Endometrial microvascular endothelial cells (primary cell): ENCODE results near the gene NDUFC1. TPM values are rescaled to one million over a fixed set of nuclear protein-coding genes. Genes with fewer than 3 reads are reported as not detected.

ENCODE experiments used
- in situ Hi-C: cut with HindIII; loops from 2 replicates; pipeline ENCODE4 v1.10.0; 2017; ENCODE audit warnings: low sequenced_read_pairs, low pct_unique_long_range_greater_than_20kb; ENCODE audit errors: inconsistent ontology term
- total RNA-seq: library from RNA; depleted of rRNA; stranded (reverse); fragments of >200 nt; gene quantifications from one replicate; pipeline ENCODE4 v1.2.3, GENCODE V29; 2015; ENCODE audit errors: inconsistent ontology term

The NDUFC1 gene
- total RNA-seq, 1 donor from 2014 or later, result 96.1 TPM

DNA sequence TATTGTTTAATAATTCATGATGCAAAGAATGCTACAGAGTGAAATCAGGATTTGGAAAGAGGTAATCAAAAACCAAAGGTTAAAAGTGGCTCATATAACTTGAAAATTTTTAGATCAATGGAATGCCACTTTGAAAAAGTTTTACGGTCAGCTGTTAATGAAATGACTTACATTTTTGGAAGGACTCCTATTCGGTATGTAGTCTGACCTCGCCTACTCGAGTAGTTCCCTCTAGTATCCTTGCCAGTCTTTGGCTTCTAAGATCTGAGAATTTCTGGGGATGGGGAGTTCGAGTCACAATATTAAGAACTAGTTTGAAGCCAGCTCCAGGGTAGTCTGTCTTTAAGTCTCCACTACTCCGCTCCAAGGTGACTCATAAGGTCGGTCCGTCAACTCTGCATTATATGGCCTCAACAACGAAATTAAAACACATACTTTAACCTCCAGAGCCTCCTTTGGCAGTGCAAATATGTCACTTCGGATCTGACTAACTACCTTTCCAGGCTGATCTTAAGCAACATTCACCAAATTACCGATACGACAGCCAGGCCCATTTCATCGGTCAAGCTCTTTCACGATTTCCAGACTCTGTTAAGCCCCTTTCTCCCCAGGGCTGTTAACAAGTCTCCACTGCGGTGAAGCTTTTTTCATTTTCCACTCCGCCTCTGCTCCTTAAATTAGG, 1.7 kb downstream of the NDUFC1 start:
- in situ Hi-C loops, result no loop called here

- in situ Hi-C loops, result no loop called here
Observed at GRCh38 chr4:139299536-139299935, 2.7 kb downstream of the NDUFC1 start.

DNA sequence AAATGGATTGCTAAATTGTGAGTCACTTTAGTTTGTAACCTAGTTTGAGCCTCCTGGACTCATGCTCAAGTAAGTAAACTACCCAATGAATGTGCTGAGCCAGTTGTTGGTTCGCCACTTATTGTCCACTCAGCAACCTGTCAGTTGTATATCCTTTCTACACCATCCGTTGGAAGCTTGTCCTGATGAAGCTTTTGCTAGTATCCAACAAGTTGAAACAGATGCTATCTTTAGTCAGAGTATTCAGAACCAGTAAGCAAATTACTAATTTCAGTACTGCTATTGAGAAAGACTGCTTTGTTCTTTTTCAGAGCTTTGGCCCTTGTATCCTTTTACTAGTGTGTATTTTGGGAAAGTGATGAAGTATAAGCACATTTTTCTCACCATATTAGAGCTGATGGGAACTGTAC, 5.3 kb downstream of the NDUFC1 start:
- in situ Hi-C loops, result no loop called here

GRCh38 chr4:139295942-139296299, 6.4 kb downstream of the NDUFC1 start:
- in situ Hi-C loops, result no loop called here

DNA sequence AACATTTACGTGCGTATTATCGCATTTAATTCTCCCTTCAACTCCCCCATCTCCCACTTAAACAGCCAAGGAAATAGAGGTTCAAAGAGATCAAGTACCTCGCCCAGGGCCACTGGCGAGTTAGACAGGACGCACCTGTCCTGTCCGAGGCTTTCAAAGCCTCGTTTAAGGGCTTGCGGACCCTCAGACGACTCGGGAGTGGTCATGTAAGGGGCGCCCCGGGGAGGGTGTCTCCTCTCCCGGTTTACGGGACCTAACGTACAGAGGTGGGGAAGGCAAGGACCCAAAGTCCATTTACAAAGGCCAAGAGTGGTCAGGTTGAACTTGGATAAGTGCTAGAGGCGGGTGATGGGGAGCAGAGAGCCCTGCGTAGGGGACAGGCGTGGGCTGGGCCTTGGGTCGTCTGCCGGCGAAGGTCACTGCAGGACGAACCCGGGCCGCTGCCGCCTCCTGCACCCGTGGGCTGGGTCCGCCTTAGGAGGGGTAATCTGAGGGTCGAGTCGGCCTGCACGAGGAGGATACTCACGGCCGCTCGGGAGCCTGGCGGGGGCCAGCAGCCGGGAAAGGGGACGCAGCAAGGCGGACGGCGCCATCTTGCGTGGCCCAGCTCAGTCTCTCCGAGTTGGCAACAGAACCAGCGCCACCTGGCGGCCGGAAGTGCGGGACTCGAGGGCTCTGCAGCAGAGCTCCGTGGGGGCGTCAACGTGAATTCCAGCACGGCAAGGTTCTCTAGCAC, 6.9 kb downstream of the NDUFC1 start:
- in situ Hi-C loops, result no loop called here

DNA sequence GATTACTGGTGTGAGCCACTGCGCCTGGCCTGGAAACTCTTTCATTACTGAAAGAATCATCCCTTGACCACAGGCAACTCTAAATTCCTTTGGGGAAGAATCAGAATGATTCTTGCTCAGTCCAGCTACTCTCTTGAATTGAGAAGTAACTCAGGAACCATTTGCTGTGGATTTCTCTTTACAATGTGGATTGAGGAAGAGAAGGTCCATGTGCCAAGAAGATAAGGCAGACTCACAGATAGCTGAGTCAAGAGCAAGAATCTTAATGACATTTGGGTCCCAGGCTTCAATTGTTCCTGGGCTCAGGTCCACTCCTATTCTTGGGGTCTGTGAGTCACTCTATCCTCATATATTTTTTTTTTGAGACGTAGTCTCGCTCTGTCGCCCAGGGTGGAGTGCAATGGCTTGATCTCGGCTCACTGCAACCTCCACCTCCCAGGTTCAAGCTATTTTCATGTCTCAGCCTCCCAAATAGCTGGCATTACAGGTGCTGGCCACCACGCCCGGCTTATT, 16.0 kb downstream of the NDUFC1 start:
- in situ Hi-C loops, result no loop called here

- in situ Hi-C loops, result no loop called here
Observed at GRCh38 chr4:139282721-139283075, 19.6 kb downstream of the NDUFC1 start.

DNA sequence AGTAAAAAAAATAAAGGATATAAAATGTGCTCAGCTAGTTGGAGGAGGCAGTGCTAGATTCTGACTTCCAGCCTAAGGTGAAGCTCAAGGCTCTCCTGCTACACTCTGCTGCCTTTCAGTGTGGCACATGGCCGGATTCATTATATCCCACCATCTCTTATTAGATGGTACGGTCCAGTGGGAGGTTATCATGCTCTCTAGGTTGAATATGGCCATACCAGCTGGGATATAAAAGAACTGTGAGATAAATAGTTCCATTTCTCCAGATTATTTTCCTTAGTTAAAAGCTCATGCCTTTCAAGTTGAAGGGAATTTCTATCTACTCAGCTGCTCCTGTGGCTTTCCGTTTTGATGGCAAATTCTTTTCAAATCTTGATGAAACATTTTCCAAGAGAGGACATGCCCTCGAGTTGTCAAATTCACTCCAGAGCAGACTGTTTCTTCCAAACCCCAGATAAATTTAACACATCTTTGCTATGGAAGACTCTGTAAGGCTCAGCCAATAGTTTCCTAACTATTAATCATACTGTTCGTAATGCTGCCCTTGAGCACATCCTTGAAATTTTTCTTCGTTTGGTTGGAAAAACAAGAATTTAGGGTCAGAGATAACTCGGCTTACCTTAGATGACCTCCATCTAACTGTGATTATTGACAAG, 20.1 kb downstream of the NDUFC1 start:
- in situ Hi-C loops, result no loop called here

GRCh38 chr4:139279760-139280620, 22.3 kb downstream of the NDUFC1 start, which contains the start of gene MGARP:
MGARP (minus strand) TSS chr4:139280225; CDS start chr4:139280158, 67 bp downstream.
- in situ Hi-C loops, result no loop called here

DNA sequence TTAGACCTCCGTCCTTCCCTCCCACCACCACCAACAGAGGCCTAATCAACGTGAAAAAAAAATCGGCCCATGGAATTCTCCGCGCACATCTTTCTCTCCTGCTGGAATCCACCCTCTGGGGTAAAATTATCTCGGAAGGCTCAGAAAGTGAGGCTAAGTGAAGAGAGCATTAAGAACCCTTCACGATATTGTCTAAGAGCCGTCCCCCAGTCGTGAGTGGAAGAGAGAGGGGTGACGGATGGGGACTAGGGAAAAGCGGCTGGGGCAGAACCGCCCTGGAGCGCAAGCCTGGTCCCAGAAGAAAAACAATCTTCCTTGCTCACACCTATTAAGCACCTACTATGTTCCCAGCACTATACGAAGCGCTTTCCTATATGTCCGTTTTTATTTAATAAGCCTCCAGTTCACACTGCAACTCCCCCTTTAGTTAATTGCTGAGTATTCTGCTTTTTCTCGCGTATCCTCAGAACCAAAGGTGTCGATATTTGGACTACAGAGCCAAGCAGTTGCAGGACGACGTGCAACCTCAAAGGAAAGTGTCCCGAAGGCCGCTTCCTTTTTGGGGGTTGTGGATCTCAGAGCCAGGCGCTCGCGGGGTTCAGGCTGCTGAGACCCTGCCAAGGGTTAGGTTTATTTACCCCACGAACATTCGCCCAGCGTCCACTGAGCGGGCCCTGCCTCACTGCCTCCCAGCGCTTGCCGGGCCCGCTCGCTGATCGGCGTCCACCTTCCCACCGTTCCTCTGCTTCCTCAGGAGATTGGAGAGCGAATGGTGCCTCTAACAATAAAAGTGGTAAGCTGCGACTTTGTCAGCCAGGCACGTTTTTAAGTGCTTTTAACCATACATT, 23.1 kb downstream of the NDUFC1 start:
- in situ Hi-C loops, result no loop called here

DNA sequence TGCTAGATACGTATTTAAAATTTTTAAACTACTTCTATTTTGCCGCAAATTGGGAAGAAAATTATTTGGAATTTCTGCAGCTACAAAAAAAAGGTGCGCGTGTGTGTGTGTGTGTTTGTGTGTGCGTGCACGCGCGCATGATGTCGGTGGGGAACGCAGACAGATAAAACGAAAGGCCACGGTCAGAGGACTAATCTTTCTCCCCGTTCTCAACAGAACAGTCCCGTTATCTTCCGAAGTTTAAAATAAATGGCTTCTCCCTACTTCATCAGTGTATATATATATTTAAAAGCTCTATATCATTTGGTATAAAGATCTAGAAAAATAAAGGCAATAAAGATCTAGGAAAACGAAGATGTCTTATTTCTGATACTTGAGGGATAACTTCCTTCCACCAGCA, 23.8 kb downstream of the NDUFC1 start:
- in situ Hi-C loops, result no loop called here

DNA sequence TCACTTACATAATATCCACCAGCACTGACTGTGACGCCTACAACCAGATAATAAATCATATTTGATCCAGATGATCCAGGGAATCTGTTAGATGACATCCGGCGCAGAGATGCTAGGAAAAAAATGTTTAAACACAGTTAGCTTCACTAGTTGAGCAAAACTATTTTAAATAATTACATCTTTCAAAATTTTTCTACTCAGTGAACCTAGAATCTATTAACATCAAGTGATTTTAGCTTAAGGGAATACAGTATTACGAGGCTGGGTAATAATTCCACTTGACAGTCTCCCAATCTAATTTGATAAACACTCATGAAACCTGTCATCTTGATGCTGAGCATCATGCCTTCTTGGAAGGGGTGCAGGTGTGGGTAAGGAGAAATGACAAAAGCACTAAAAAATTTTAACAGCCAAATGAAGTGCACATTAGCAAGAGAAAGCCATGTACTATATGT, 27.0 kb downstream of the NDUFC1 start:
- in situ Hi-C loops, result no loop called here

DNA sequence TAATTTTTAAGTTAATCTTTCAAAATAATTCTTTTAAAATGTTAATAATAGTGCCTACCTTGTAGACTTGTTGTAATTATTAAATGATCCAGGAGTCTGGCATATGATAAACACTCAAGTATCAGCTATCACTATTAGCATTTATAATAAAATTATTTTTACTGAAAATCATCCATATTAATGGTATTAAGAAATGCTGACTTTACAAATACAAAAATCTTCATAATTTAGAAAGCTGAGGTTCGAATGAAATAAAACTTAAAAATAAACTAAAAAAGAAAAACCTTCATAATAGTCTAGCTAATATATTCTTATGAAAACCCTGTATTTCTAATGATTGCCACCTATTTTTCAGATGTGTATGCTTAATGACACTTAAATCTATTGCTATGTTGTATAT, 27.5 kb downstream of the NDUFC1 start:
- in situ Hi-C loops, result no loop called here

DNA sequence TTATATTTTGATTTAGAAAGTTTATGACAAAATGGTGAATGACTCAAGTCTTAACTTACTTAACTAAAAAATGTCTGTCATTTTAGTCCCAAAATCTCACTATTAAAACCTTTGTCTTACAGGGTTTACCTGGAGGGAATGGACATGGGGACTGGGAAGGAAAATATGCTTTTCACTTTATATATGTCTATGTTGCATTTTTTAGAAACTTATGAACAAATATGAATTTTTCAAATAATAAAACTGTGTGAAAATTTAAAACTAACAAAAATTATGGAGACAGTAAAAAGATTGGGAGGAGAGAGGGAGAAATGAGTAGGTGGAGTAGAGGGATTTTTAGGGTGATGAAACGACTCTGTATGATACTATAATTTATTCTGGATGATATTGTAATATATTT, 28.4 kb downstream of the NDUFC1 start:
- in situ Hi-C loops, result no loop called here

DNA sequence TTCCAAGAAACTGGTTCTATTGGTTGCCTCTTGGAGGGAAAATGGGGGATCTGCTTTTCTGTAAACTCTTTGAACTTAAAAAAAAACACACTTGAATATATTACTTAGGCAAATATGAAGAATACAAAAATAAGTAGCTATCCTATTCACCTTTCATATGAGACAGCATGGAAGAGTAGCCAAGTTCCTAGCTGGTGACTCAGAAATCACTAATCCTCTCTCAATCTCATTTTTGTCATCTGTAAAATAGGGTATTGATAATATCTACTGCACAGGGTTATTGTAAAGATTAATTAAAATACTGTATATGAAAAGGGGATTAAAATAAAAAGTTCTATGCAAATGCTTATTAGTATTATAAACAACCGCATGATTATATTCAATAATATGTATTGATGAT, 35.0 kb downstream of the NDUFC1 start:
- in situ Hi-C loops, result no loop called here

- in situ Hi-C loops, result no loop called here
Observed at GRCh38 chr4:139266583-139267257, 35.6 kb downstream of the NDUFC1 start.

DNA sequence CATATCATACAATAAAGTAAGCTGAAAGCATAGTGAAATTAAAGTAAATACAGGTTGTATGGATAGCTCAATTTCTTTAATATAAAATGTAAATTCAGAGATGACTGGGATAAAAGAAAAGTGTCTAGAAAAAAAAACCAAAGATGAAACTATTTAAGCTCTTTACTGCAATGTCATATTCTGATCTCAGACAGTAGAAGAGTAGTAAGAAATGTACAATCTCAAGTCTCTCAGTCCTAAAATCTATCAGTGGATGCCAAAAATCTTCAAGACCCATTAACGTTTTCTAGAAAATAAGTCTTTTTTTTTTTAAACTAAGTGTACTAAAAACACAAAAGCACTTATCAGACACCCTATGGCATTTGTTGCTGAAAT, 36.1 kb downstream of the NDUFC1 start:
- in situ Hi-C loops, result no loop called here

DNA sequence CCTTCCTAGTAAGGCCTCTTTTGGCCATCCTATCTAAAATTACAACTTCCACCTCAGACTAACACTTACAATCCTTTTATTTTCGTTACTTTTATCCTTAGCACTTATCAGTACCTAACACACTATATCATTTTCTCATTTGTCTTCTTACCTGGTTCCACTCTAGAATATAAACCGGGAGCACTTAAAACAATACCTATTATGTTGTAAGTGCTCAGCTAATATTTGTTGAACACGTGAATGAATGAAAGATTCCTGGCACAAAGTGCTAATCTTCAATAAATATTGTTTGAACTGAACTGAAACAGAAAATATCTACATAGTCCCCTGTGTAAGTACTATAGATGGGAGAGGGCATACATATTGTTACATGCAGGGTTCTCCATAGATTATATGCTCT, 36.6 kb downstream of the NDUFC1 start:
- in situ Hi-C loops, result no loop called here
